ENCODE measurements around the gene SPHK2.

DNA sequence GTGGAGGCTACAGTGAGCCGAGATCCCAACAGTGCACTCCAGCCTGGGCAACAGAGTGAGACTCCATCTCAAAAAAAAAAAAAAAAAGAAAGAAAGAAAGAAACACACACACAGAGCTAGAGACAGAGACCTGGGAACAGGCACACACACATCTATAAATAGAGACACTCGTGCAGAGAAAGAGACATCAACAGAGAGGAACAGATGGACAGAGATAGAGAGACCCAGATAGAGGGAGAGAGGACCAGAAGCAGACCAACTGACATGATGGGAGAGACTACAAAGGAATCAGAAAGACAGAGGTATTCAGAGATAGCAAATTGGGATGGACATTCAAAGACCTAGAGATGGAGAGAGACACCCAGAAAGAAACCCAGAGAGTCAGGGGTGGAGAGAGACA, 28.8 kb downstream of the SPHK2 start:
- TF ChIP-seq EP300 (IDR thresholded peaks at IDR 0.05) (no peak), RAD21 (conservative IDR thresholded peaks at IDR 0.05 in 1 of 2, IDR thresholded peaks at IDR 0.05 in 1 of 2) (no peak), PHF8 (IDR thresholded peaks at IDR 0.05; ENCODE audit: borderline replicate concordance, low read depth) (no peak), HEYL (CRISPR knock-in tag; IDR thresholded peaks at IDR 0.05) (no peak)
- TF ChIP-seq, protein P1, sequence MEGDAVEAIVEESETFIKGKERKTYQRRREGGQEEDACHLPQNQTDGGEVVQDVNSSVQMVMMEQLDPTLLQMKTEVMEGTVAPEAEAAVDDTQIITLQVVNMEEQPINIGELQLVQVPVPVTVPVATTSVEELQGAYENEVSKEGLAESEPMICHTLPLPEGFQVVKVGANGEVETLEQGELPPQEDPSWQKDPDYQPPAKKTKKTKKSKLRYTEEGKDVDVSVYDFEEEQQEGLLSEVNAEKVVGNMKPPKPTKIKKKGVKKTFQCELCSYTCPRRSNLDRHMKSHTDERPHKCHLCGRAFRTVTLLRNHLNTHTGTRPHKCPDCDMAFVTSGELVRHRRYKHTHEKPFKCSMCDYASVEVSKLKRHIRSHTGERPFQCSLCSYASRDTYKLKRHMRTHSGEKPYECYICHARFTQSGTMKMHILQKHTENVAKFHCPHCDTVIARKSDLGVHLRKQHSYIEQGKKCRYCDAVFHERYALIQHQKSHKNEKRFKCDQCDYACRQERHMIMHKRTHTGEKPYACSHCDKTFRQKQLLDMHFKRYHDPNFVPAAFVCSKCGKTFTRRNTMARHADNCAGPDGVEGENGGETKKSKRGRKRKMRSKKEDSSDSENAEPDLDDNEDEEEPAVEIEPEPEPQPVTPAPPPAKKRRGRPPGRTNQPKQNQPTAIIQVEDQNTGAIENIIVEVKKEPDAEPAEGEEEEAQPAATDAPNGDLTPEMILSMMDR (IDR thresholded peaks at IDR 0.05) = no peak

All from A549 (cell line).